Activated CD4-positive, alpha-beta T cell treated with anti-CD3 and anti-CD28 coated beads, Interleukin-2, amount 50 U/mL, for 1 hour (primary cell): ENCODE results near the gene DDX28.
"Not testable (repeated sequence)": the region's sequence is repeated elsewhere in the genome, so short reads cannot be mapped to it uniquely, and the experiment has no call there.

Source experiments
- DNase-seq: peaks from one replicate; pipeline ENCODE4 v3.0.0-alpha.2; 2020

Gene DDX28

GRCh38 chr16:68035227-68035626 lies 12.2 kb upstream of the DDX28 start:
- no peak for DNase-seq

GRCh38 chr16:68033101-68033500 lies 10.1 kb upstream of the DDX28 start:
- DNase-seq: no peak

- DNase-seq: no peak
These were observed 8.9 kb upstream of the DDX28 start for GRCh38 chr16:68031951-68032350.

GRCh38 chr16:68030108-68030507 lies 7.1 kb upstream of the DDX28 start:
- DNase-seq: not testable (repeated sequence)

GRCh38 chr16:68028996-68029395 lies 6.0 kb upstream of the DDX28 start:
- DNase-seq: no peak

DNA sequence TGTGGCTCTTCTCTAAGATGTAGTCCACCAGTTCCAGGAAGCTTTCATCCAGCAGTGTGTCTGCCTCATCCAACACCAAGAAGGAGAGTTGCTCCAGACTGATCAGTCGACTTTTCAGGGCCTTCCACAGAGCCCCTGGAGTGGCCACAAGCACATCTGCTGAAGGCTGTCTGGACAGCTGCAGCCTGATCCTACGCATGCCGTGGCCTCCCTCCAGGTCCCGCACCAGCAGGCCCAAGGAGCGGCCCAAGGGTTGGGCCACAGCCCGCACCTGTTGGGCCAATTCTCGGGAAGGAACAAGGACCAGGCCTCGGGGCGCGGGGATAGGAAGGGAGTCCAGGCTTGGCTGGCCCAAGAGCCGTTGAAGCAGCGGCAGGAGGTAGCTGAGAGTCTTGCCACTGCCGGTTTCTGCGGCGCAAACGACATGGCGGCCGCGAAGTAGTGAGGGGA lies 729 bp downstream of the DDX28 start:
- DNase-seq: no peak

- DNase-seq: no peak
These were observed 1.5 kb downstream of the DDX28 start for GRCh38 chr16:68021490-68021889.

- no peak for DNase-seq
These were observed 3.8 kb downstream of the DDX28 start for GRCh38 chr16:68019167-68019680.

- DNase-seq: no peak
These were observed 7.4 kb downstream of the DDX28 start, which contains the start of gene DPEP2NB for GRCh38 chr16:68015681-68016080. Gene DPEP2NB, minus strand, starts transcription at chr16:68015911. Its CDS starts 141 bp downstream, at chr16:68015770.

GRCh38 chr16:68013440-68013839 lies 9.6 kb downstream of the DDX28 start:
- DNase-seq: no peak

- not testable (repeated sequence) for DNase-seq
These were observed 13.2 kb downstream of the DDX28 start for GRCh38 chr16:68009872-68010271.

- no peak for DNase-seq
These were observed 13.8 kb downstream of the DDX28 start for GRCh38 chr16:68009157-68009735.

- peak; percentile 48 for DNase-seq
These were observed 17.2 kb downstream of the DDX28 start for GRCh38 chr16:68005786-68006286.

DNA sequence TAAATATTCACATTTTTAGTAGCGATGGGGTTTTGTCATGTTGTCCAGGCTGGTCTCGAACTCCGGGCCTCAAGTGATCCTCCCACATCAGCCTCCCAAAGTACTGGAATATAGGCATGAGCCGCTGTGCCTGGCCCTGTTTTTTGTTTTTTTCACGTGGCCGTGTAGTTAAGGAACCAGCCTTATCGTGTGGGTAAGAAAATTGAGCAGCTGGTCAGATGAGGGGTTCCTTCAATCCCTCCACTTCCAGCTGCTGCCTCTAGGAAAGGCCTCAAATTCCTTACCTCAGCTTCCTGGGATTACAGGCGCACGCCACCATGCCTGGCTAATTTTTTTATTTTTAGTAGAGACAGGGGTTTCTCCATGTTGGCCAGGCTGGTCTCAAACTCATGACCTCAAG lies 17.8 kb downstream of the DDX28 start:
- no peak for DNase-seq

DNA sequence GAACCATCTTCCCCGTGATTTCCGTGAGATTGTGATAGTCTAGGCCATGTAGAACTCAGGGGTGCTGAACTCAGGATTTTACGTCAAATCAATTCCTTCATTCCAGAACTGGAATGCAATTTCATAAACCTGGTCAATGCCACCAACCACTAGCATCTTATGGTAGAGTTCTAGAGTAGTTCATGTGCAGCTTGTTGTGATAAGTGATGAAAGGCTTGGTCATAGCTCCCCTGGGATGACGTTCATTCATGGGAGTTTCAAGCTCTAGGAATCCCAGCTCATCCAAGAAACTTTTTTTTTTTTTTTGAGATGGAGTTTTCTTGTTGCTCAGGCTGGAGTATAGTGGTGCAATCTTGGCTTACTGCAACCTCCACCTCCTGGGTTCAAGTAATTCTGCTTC lies 20.0 kb downstream of the DDX28 start:
- no peak for DNase-seq

DNA sequence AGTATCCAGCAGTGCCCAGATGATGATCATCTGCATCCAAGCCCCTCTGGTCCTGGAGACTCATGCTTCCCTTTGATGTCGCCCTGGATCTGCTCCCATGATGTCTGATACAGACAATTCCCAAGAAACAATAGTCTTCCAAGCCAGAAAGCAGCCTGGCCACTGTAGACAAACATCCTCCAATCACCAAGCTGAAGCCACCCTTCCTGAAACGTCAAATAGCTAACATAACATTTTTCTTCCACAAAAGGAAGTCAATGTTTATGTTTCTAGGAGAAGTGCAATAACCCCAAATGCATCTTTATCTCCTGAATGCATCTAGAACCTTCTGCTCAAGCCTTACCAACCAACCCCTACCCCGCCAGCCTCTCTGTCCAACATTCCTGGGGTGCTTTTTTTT lies 22.6 kb downstream of the DDX28 start:
- no peak for DNase-seq

DNA sequence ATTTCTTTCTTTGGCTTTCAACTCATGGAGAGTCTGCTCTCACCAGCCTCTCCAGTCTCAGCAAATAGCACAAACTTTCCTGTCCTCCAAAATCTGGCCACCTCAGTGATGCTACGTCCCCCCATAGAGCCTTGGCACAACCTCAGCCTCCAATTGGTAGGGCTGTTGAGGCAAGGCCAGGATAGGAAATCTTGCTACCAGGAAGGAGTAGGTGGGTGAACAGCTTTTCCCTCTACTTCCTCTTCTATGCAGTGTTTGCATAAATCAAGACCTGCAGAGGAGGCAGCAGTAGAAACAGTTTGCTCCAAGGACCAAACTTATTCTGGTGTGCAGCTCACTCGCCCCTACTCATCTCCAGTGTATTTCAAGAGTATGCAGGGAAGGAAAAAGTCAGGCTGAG lies 23.0 kb downstream of the DDX28 start:
- DNase-seq: no peak

GRCh38 chr16:67998779-67999688 lies 24.0 kb downstream of the DDX28 start, which contains the start of gene DPEP2:
Gene DPEP2, minus strand, starts transcription at chr16:67999484. Its CDS starts 6,272 bp downstream, at chr16:67993212.
- DNase-seq: peak; percentile 42

GRCh38 chr16:67998231-67998778 lies 24.7 kb downstream of the DDX28 start:
- DNase-seq: not testable (repeated sequence)

- no peak for DNase-seq
These were observed 26.4 kb downstream of the DDX28 start for GRCh38 chr16:67996666-67997065.

GRCh38 chr16:67995423-67995822 lies 27.6 kb downstream of the DDX28 start:
- no peak for DNase-seq

- DNase-seq: not testable (repeated sequence)
These were observed 29.0 kb downstream of the DDX28 start for GRCh38 chr16:67994040-67994408.
